T-helper 1 cell treated with Interleukin-12 subunit alpha and Interleukin-12 subunit beta and Interleukin-4 antibody, amounts not matched to agents 30 μg/mL and 1 μg/mL, for 36 hours (primary cell): ENCODE measurements around the gene LYL1.

ENCODE experiments used
- H3K27ac Mint-ChIP-seq: one replicate; pipeline ENCODE4 v1.8.0; 2021; ENCODE audit warnings: mild to moderate bottlenecking, mixed read lengths
- H3K27me3 Mint-ChIP-seq: one replicate; pipeline ENCODE4 v1.8.0; 2021; ENCODE audit warnings: low read depth, mixed read lengths
- H3K36me3 Mint-ChIP-seq: one replicate; pipeline ENCODE4 v1.8.0; 2021; ENCODE audit warnings: low read depth, mixed read lengths
- H3K4me1 Mint-ChIP-seq: one replicate; pipeline ENCODE4 v1.8.0; 2021; ENCODE audit warnings: low read depth, mixed read lengths
- H3K4me3 Mint-ChIP-seq: one replicate; pipeline ENCODE4 v1.8.0; 2021; ENCODE audit warnings: mild to moderate bottlenecking, moderate library complexity, mixed read lengths
- H3K9me3 Mint-ChIP-seq: one replicate; pipeline ENCODE4 v1.8.0; 2021; ENCODE audit warnings: mixed read lengths

LYL1 gene

GRCh38 chr19:13135068-13136062 lies 32.7 kb upstream of the LYL1 start:
- Mint-ChIP-seq H3K27me3 (no peaks in the 10 kb centered on the region), H3K27ac (no peak overlapping the region), H3K4me3 (no peak overlapping the region)

GRCh38 chr19:13134626-13135025 lies 32.0 kb upstream of the LYL1 start:
- Mint-ChIP-seq H3K36me3 (peaks cover 21% of the 10 kb centered on the region), H3K4me1 (peaks cover 20% of the 10 kb centered on the region)

More at GRCh38 chr19:13135068-13136062, 32.7 kb upstream of the LYL1 start:
- Mint-ChIP-seq H3K9me3 (no peaks in the 10 kb centered on the region), H3K4me1 (peaks cover 20% of the 10 kb centered on the region), H3K36me3 (peaks cover 21% of the 10 kb centered on the region)

GRCh38 chr19:13133241-13133870 lies 30.7 kb upstream of the LYL1 start:
- Mint-ChIP-seq H3K9me3 (no peaks in the 10 kb centered on the region), H3K27ac (peak overlapping the region; percentile 81), H3K27me3 (no peaks in the 10 kb centered on the region), H3K4me1 (peaks cover 20% of the 10 kb centered on the region), H3K4me3 (no peak overlapping the region), H3K36me3 (peaks cover 21% of the 10 kb centered on the region)

More at GRCh38 chr19:13134626-13135025, 32.0 kb upstream of the LYL1 start:
- no peaks in the 10 kb centered on the region for H3K27me3 Mint-ChIP-seq
- no peak overlapping the region for H3K4me3 Mint-ChIP-seq
- no peak overlapping the region for H3K27ac Mint-ChIP-seq
- H3K9me3 Mint-ChIP-seq = no peaks in the 10 kb centered on the region

GRCh38 chr19:13132471-13133180 lies 30.0 kb upstream of the LYL1 start:
- H3K27me3 Mint-ChIP-seq = no peaks in the 10 kb centered on the region
- H3K27ac Mint-ChIP-seq = peak overlapping the region; percentile 81
- peak overlapping the region; percentile 47 for H3K4me3 Mint-ChIP-seq
- peaks cover 16% of the 10 kb centered on the region for H3K36me3 Mint-ChIP-seq
- H3K9me3 Mint-ChIP-seq = no peaks in the 10 kb centered on the region
- H3K4me1 Mint-ChIP-seq = peaks cover 25% of the 10 kb centered on the region

- H3K36me3 Mint-ChIP-seq = peaks cover 7% of the 10 kb centered on the region
Observed at GRCh38 chr19:13130886-13131490, 28.3 kb upstream of the LYL1 start.

GRCh38 chr19:13129384-13129783 lies 26.7 kb upstream of the LYL1 start:
- Mint-ChIP-seq H3K27ac (no peak overlapping the region), H3K9me3 (no peaks in the 10 kb centered on the region), H3K27me3 (no peaks in the 10 kb centered on the region), H3K4me3 (no peak overlapping the region), H3K4me1 (peaks cover 26% of the 10 kb centered on the region), H3K36me3 (peaks cover 7% of the 10 kb centered on the region)

More at GRCh38 chr19:13130886-13131490, 28.3 kb upstream of the LYL1 start:
- H3K4me1 Mint-ChIP-seq = peaks cover 26% of the 10 kb centered on the region
- H3K9me3 Mint-ChIP-seq = no peaks in the 10 kb centered on the region
- H3K27me3 Mint-ChIP-seq = no peaks in the 10 kb centered on the region
- no peak overlapping the region for H3K4me3 Mint-ChIP-seq
- H3K27ac Mint-ChIP-seq = no peak overlapping the region

- Mint-ChIP-seq H3K4me3 (no peak overlapping the region), H3K36me3 (peaks cover 7% of the 10 kb centered on the region), H3K27ac (no peak overlapping the region), H3K9me3 (no peaks in the 10 kb centered on the region), H3K4me1 (peaks cover 25% of the 10 kb centered on the region), H3K27me3 (no peaks in the 10 kb centered on the region)
Observed at GRCh38 chr19:13128583-13128982, 25.9 kb upstream of the LYL1 start.

GRCh38 chr19:13127811-13128575 lies 25.3 kb upstream of the LYL1 start:
- Mint-ChIP-seq H3K4me3 (no peak overlapping the region), H3K27me3 (no peaks in the 10 kb centered on the region), H3K36me3 (peaks cover 8% of the 10 kb centered on the region)

GRCh38 chr19:13127051-13127450 lies 24.4 kb upstream of the LYL1 start:
- Mint-ChIP-seq H3K27ac (no peak overlapping the region), H3K27me3 (no peaks in the 10 kb centered on the region), H3K4me3 (no peak overlapping the region), H3K36me3 (peaks cover 4% of the 10 kb centered on the region), H3K4me1 (peaks cover 22% of the 10 kb centered on the region), H3K9me3 (no peaks in the 10 kb centered on the region)

More at GRCh38 chr19:13127811-13128575, 25.3 kb upstream of the LYL1 start:
- no peaks in the 10 kb centered on the region for H3K9me3 Mint-ChIP-seq
- H3K4me1 Mint-ChIP-seq = peaks cover 21% of the 10 kb centered on the region
- H3K27ac Mint-ChIP-seq = no peak overlapping the region

GRCh38 chr19:13122980-13123957 lies 20.6 kb upstream of the LYL1 start:
- no peak overlapping the region for H3K4me3 Mint-ChIP-seq
- H3K4me1 Mint-ChIP-seq = peaks cover 29% of the 10 kb centered on the region
- H3K36me3 Mint-ChIP-seq = peaks cover 1% of the 10 kb centered on the region
- no peaks in the 10 kb centered on the region for H3K27me3 Mint-ChIP-seq
- H3K9me3 Mint-ChIP-seq = no peaks in the 10 kb centered on the region
- H3K27ac Mint-ChIP-seq = no peak overlapping the region

GRCh38 chr19:13122275-13122878 lies 19.7 kb upstream of the LYL1 start:
- peak overlapping the region; percentile 2 for H3K27ac Mint-ChIP-seq
- H3K9me3 Mint-ChIP-seq = no peaks in the 10 kb centered on the region
- H3K4me1 Mint-ChIP-seq = peaks cover 27% of the 10 kb centered on the region
- peaks cover 1% of the 10 kb centered on the region for H3K36me3 Mint-ChIP-seq
- H3K4me3 Mint-ChIP-seq = no peak overlapping the region
- no peaks in the 10 kb centered on the region for H3K27me3 Mint-ChIP-seq

- Mint-ChIP-seq H3K27ac (no peak overlapping the region), H3K27me3 (no peaks in the 10 kb centered on the region), H3K4me3 (no peak overlapping the region), H3K9me3 (no peaks in the 10 kb centered on the region), H3K4me1 (peaks cover 27% of the 10 kb centered on the region), H3K36me3 (peaks cover 1% of the 10 kb centered on the region)
Observed at GRCh38 chr19:13121551-13122274, 19.1 kb upstream of the LYL1 start.
